HCT116 (cell line): Measurements from ENCODE around the gene VANGL2. TPM values are rescaled to one million over a fixed set of nuclear protein-coding genes. Genes with fewer than 3 reads are reported as not detected.

Experiments
- ATAC-seq: fragments of 200-7000 bp; cut with Tn5 transposase; 2 replicates; pipeline ENCODE4 v1.9.1; 2020; ENCODE audit warnings: mild to moderate bottlenecking, moderate library complexity
- BruUV-seq: library from RNA; stranded (reverse); fragments of 400-500 nt; replicated peaks from 2 replicates; lab custom pipeline; 2021; lab: Mats Ljungman, UMichigan
- CTCF ChIA-PET: fragments of 300-600 bp; sonication (Branson Sonifier 250); formaldehyde crosslinking; loops from one replicate; lab custom pipeline; 2021; ENCODE audit warnings: antibody characterized with exemption; lab: Charles Lee
- POLR2A ChIA-PET: fragments of 300-600, 350-600 bp; sonication (Branson Sonifier 250); formaldehyde crosslinking; loops from one replicate; lab custom pipeline; 2021; ENCODE audit warnings: antibody characterized with exemption; lab: Charles Lee
- RAD21 ChIA-PET, 2 experiments: fragments of 300-600 bp; sonication (Branson Sonifier 250); formaldehyde crosslinking; loops; one replicate each; lab custom pipeline; 2023; ENCODE audit warnings: low total read pairs in 2 of 2; ENCODE audit not compliant: uncharacterized antibody in 2 of 2, unreplicated experiment in 2 of 2, low non-redundant PET in 1 of 2; lab: Charles Lee
- DNase-seq: peaks from one replicate; pipeline ENCODE4 v3.0.0-alpha.2; 2010; ENCODE audit warnings: low read depth, low spot score
- H2AFZ ChIP-seq: fragments of 200-600 bp; shearing (Covaris generic), sonication (generic); 2 replicates; pipeline ENCODE4 v1.6.1; 2017; ENCODE audit warnings: low read depth, mixed run types, mixed read lengths, antibody characterized with exemption, low read length; ENCODE audit not compliant: poor library complexity, severe bottlenecking
- H3K27ac ChIP-seq: 2 replicates; pipeline ENCODE4 v1.5.1; 2012; ENCODE audit warnings: low read depth, low read length
- H3K27me3 ChIP-seq: fragments of 200-600 bp; sonication (generic); 2 replicates; pipeline ENCODE4 v1.6.1; 2016; ENCODE audit warnings: mixed run types, low read length, mixed read lengths; ENCODE audit not compliant: insufficient read depth
- H3K36me3 ChIP-seq, 2 experiments: fragments of 200-500 bp in 1 of 2; fragments of 200-600 bp in 1 of 2; sonication (Bioruptor generic) in 1 of 2; sonication (generic) in 1 of 2; 2 replicates each; pipeline versions ENCODE4 v1.5.1 to v1.6.1; 2014 to 2016; ENCODE audit warnings: low read length in 2 of 2, inconsistent platforms in 1 of 2, mixed read lengths in 1 of 2, mixed run types in 1 of 2; ENCODE audit not compliant: insufficient read depth in 2 of 2, control insufficient read depth in 1 of 2
- H3K4me1 ChIP-seq, 2 experiments: fragments of 200-600 bp in 1 of 2; sonication (generic) in 1 of 2; 2 replicates each; pipeline versions ENCODE4 v1.5.1 to v1.6.1; 2012 to 2017; ENCODE audit warnings: low read length in 2 of 2, inconsistent platforms in 1 of 2, mild to moderate bottlenecking in 1 of 2, mixed read lengths in 1 of 2, mixed run types in 1 of 2, moderate library complexity in 1 of 2; ENCODE audit not compliant: insufficient read depth in 2 of 2, control insufficient read depth in 1 of 2
- H3K4me2 ChIP-seq: fragments of 200-600 bp; sonication (generic); 2 replicates; pipeline ENCODE4 v1.6.1; 2017; ENCODE audit warnings: mixed run types, low read length, mixed read lengths
- H3K4me3 ChIP-seq, 2 experiments: fragments of 200-600 bp in 1 of 2; sonication (generic) in 1 of 2; replicated peaks in 1 of 2; 2 replicates each; pipeline ENCODE4 v1.5.1; 2011 to 2016; ENCODE audit warnings: low read length in 2 of 2, control low read depth in 1 of 2, low read depth in 1 of 2, mild to moderate bottlenecking in 1 of 2, mixed read lengths in 1 of 2, mixed run types in 1 of 2
- H3K79me2 ChIP-seq: fragments of 200-600 bp; sonication (generic); 2 replicates; pipeline ENCODE4 v1.6.1; 2017; ENCODE audit warnings: mild to moderate bottlenecking, mixed run types, low read length, moderate library complexity, mixed read lengths; ENCODE audit not compliant: insufficient read depth
- H3K9ac ChIP-seq: fragments of 200-600 bp; sonication (generic); 2 replicates; pipeline ENCODE4 v1.6.1; 2016; ENCODE audit warnings: low read length, mixed read lengths
- H3K9me2 ChIP-seq: fragments of 200-600 bp; sonication (generic), shearing (Covaris generic); 2 replicates; pipeline ENCODE4 v1.6.1; 2017; ENCODE audit warnings: mixed run types, mild to moderate bottlenecking, moderate library complexity; ENCODE audit not compliant: insufficient read depth
- H3K9me3 ChIP-seq, 2 experiments: fragments of 200-500 bp in 1 of 2; fragments of 200-600 bp in 1 of 2; sonication (Bioruptor generic) in 1 of 2; sonication (generic) in 1 of 2; 2 replicates each; pipeline ENCODE4 v1.6.1; 2014 to 2017; ENCODE audit warnings: low read length in 2 of 2, mixed read lengths in 2 of 2, inconsistent platforms in 1 of 2, low read depth in 1 of 2, mild to moderate bottlenecking in 1 of 2, mixed run types in 1 of 2, moderate library complexity in 1 of 2; ENCODE audit not compliant: control insufficient read depth in 1 of 2, insufficient read depth in 1 of 2
- H4K20me1 ChIP-seq: fragments of 200-600 bp; sonication (generic), shearing (Covaris generic); 2 replicates; pipeline ENCODE4 v1.6.1; 2017; ENCODE audit warnings: mixed run types, mild to moderate bottlenecking, moderate library complexity; ENCODE audit not compliant: insufficient read depth
- CBX3 ChIP-seq: IDR thresholded peaks from 2 replicates; pipeline ENCODE4 v1.6.1; 2012; ENCODE audit warnings: low read depth
- CEBPB ChIP-seq: IDR thresholded peaks from 2 replicates; pipeline ENCODE4 v1.6.1; 2012; ENCODE audit warnings: low read depth
- CTCF ChIP-seq, 3 experiments: fragments of 200-600 bp in 1 of 3; sonication (generic) in 1 of 3; IDR thresholded peaks in 2 of 3; conservative IDR thresholded peaks in 1 of 3; 2 replicates each; pipeline ENCODE4 v1.5.1; 2012 to 2017; ENCODE audit warnings: low read depth in 2 of 3, low read length in 2 of 3, antibody characterized with exemption in 1 of 3, borderline replicate concordance in 1 of 3, control low read depth in 1 of 3, mild to moderate bottlenecking in 1 of 3, mixed read lengths in 1 of 3, mixed run types in 1 of 3, moderate library complexity in 1 of 3; ENCODE audit not compliant: insufficient read depth in 1 of 3
- EGR1 ChIP-seq: IDR thresholded peaks from 2 replicates; pipeline ENCODE4 v1.6.1; 2012; ENCODE audit warnings: low read depth
- ELF1 ChIP-seq: IDR thresholded peaks from 2 replicates; pipeline ENCODE4 v1.6.1; 2012; ENCODE audit warnings: low read depth, borderline replicate concordance
- EZH2 ChIP-seq: fragments of 200-600 bp; sonication (generic); IDR thresholded peaks from 2 replicates; pipeline ENCODE4 v1.6.1; 2017; ENCODE audit warnings: antibody characterized with exemption, mixed run types
- EZH2phosphoT487 ChIP-seq: fragments of 200-600 bp; IDR thresholded peaks from 2 replicates; pipeline ENCODE4 v1.6.1; 2018; ENCODE audit warnings: antibody characterized with exemption, borderline replicate concordance
- POLR2A ChIP-seq: IDR thresholded peaks from 2 replicates; pipeline ENCODE4 v1.7.0; 2011; ENCODE audit warnings: borderline replicate concordance; ENCODE audit not compliant: insufficient read depth, insufficient read length; ENCODE audit errors: extremely low read depth
- RAD21 ChIP-seq: IDR thresholded peaks from 2 replicates; pipeline ENCODE4 v1.6.1; 2012; ENCODE audit warnings: low read depth, mild to moderate bottlenecking
- SIN3A ChIP-seq: IDR thresholded peaks from 2 replicates; pipeline ENCODE4 v1.6.1; 2012; ENCODE audit warnings: low read depth
- SRF ChIP-seq: IDR thresholded peaks from 2 replicates; pipeline ENCODE4 v1.6.1; 2012; ENCODE audit warnings: low read depth
- TCF7L2 ChIP-seq: IDR thresholded peaks from 2 replicates; pipeline ENCODE4 v1.7.0; 2011; ENCODE audit warnings: borderline replicate concordance, inconsistent platforms; ENCODE audit not compliant: insufficient read depth, insufficient read length; ENCODE audit errors: extremely low read depth
- YY1 ChIP-seq: IDR thresholded peaks from 2 replicates; pipeline ENCODE4 v1.6.1; 2011; ENCODE audit warnings: low read length, low read depth, moderate library complexity, mild to moderate bottlenecking; ENCODE audit not compliant: insufficient replicate concordance; ENCODE audit errors: extremely low read depth
- ZFX ChIP-seq: fragments of 450-650 bp; IDR thresholded peaks from 2 replicates; pipeline ENCODE4 v1.6.1; 2017
- ZNF274 ChIP-seq: fragments of 200-500 bp; sonication (Bioruptor generic); IDR thresholded peaks from 2 replicates; pipeline ENCODE4 v1.6.1; 2014; ENCODE audit warnings: mild to moderate bottlenecking, low read depth, low read length, inconsistent platforms
- intact Hi-C: fragments of 100-400 bp; cut with micrococcal nuclease; formaldehyde crosslinking; loops from 2 replicates; pipeline ENCODE4 v1.10.0; 2022
- total RNA-seq: library from RNA; stranded (reverse); gene quantifications from one replicate; pipeline ENCODE4 v1.2.1, GENCODE V29; 2021; ENCODE audit not compliant: unreplicated experiment
- TF ChIP-seq, protein P1 (sequence below): IDR thresholded peaks from 2 replicates; pipeline ENCODE4 v1.6.1; 2012

VANGL2 gene
- total RNA-seq, 1 experiment from 2014 or later = 1.1 TPM

DNA sequence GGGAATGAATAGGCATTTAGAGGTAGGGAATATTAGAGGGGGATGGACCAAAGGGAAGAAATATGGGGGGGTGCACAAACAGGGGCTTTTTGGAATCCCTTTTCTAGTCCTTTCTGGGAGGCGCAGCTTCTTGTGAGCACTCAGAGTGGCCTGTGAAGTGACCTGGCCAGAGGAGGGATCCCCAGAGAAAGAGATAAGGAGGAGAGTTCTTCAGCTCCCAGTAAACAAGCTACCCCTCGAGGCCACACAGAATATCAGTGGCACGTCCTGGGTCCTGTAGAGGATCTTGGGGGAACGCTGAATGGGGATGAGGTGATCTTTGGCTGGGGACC, 19.4 kb downstream of the VANGL2 start:
- H3K79me2 ChIP-seq = no peaks in the 10 kb centered on the region
- no peak overlapping the region for H3K4me2 ChIP-seq
- H4K20me1 ChIP-seq = no peaks in the 10 kb centered on the region
- RAD21 ChIA-PET = no interaction called here
- TF ChIP-seq EGR1 = no peak
- no peak for TF ChIP-seq ZFX
- TF ChIP-seq EZH2phosphoT487 = no peak
- no peak for TF ChIP-seq POLR2A
- no peak for TF ChIP-seq TCF7L2
- no peak for TF ChIP-seq CEBPB
- no peak for TF ChIP-seq RAD21
- TF ChIP-seq EZH2 = no peak
- TF ChIP-seq, protein P1, sequence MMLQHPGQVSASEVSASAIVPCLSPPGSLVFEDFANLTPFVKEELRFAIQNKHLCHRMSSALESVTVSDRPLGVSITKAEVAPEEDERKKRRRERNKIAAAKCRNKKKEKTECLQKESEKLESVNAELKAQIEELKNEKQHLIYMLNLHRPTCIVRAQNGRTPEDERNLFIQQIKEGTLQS = no peak
- TF ChIP-seq CBX3 = no peak
- no peak for TF ChIP-seq YY1
- TF ChIP-seq SIN3A = no peak
- TF ChIP-seq SRF = no peak
- TF ChIP-seq ZNF274 = no peak
- TF ChIP-seq ELF1 = no peak
- no peak for TF ChIP-seq CTCF (IDR thresholded peaks at IDR 0.05 in 2 of 3, conservative IDR thresholded peaks at IDR 0.05 in 1 of 3; ENCODE audit: borderline replicate concordance in 1 of 3, insufficient read depth in 1 of 3, low read depth in 2 of 3, low read length in 2 of 3)
- CTCF ChIA-PET = interaction anchor here (0.6 kb wide), 1 partner anchor 226 kb away, joined by 3 read pairs; no protein-coding TSS in a partner anchor
- POLR2A ChIA-PET = no interaction called here
- no peaks in the 10 kb centered on the region for H3K36me3 ChIP-seq
- H3K9ac ChIP-seq = no peak overlapping the region
- no peaks in the 10 kb centered on the region for H3K9me2 ChIP-seq
- H3K9me3 ChIP-seq = no peaks in the 10 kb centered on the region
- ATAC-seq (no peak), DNase-seq (no peak)
- H3K27ac ChIP-seq = no peak overlapping the region
- no peaks in the 10 kb centered on the region for H3K4me1 ChIP-seq
- no peak overlapping the region for H2AFZ ChIP-seq
- intact Hi-C loops = no loop called here
- BruUV-seq = no TSS peak
- H3K27me3 ChIP-seq = no peaks in the 10 kb centered on the region
- no peak overlapping the region for H3K4me3 ChIP-seq
